ENCODE measurements around the gene UBE4A. TPM values are rescaled to one million over a fixed set of nuclear protein-coding genes. Genes with fewer than 3 reads are reported as not detected.

The UBE4A gene
- total and polyA plus RNA-seq, 10 of the 15 experiments (the other 5 are each of a cell fraction or from before 2014, with no cell fraction given): 6.2 to 39.6 (median 30.3) TPM

DNA sequence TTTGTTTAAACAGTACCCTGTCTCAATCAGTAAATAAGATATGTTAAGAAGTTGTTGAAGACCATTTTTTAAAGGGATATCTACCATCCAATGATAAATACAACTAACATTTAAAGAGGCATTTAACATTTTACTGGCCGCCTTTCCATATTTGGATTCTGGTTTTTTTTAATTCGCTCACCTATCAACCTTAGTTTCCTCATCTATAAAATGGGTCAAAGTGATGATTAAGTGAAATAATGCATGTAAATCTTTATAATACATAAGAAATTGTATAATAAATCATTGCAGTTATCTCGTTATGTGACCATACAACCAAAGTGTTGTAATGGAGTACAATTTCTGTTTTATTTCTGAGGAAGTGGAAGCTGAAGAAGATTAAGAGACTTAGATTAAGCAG is 24.3 kb downstream of the UBE4A start (continued):
- TF ChIP-seq IRF4 (IDR thresholded peaks at IDR 0.05; ENCODE audit: low read depth, low read length): no peak
- TF ChIP-seq SPI1 (IDR thresholded peaks at IDR 0.05; ENCODE audit: borderline replicate concordance, insufficient read depth, low read depth, low read length): no peak
- TF ChIP-seq, protein P1, sequence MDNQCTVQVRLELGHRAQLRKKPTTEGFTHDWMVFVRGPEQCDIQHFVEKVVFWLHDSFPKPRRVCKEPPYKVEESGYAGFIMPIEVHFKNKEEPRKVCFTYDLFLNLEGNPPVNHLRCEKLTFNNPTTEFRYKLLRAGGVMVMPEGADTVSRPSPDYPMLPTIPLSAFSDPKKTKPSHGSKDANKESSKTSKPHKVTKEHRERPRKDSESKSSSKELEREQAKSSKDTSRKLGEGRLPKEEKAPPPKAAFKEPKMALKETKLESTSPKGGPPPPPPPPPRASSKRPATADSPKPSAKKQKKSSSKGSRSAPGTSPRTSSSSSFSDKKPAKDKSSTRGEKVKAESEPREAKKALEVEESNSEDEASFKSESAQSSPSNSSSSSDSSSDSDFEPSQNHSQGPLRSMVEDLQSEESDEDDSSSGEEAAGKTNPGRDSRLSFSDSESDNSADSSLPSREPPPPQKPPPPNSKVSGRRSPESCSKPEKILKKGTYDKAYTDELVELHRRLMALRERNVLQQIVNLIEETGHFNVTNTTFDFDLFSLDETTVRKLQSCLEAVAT (IDR thresholded peaks at IDR 0.05): no peak
- TF ChIP-seq PML (IDR thresholded peaks at IDR 0.05; ENCODE audit: low read length): no peak

DNA sequence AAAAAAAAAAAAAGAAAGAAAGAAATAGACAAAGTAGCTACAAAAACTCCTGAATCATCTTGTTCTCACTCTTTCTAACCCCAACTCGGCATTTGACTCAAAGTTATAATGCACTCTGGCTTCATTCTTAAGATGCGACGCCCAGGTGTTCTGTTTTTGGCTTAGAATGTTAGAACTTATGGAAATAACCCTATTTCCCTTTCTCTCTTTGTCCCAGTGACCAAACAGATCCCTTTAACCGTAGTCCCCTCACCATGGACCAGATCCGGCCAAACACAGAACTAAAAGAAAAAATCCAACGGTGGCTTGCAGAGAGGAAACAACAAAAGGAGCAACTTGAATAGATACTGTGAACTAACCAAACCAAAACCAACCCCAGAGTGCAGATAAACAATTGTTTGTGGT is 36.7 kb downstream of the UBE4A start:
- CTCF ChIA-PET: no interaction called here
- H3K27ac ChIP-seq (ENCODE audit: control insufficient read depth, insufficient read depth): no peak overlapping the region
- no peak for TF ChIP-seq ETV6 (conservative IDR thresholded peaks at IDR 0.05 in 1 of 2, IDR thresholded peaks at IDR 0.05 in 1 of 2; ENCODE audit: borderline replicate concordance in 1 of 2, low read depth in 1 of 2)
- TF ChIP-seq MYC (IDR thresholded peaks at IDR 0.05; ENCODE audit: insufficient read depth, insufficient read length, insufficient replicate concordance, low read length, severe bottlenecking): no peak
- TF ChIP-seq, protein P2, sequence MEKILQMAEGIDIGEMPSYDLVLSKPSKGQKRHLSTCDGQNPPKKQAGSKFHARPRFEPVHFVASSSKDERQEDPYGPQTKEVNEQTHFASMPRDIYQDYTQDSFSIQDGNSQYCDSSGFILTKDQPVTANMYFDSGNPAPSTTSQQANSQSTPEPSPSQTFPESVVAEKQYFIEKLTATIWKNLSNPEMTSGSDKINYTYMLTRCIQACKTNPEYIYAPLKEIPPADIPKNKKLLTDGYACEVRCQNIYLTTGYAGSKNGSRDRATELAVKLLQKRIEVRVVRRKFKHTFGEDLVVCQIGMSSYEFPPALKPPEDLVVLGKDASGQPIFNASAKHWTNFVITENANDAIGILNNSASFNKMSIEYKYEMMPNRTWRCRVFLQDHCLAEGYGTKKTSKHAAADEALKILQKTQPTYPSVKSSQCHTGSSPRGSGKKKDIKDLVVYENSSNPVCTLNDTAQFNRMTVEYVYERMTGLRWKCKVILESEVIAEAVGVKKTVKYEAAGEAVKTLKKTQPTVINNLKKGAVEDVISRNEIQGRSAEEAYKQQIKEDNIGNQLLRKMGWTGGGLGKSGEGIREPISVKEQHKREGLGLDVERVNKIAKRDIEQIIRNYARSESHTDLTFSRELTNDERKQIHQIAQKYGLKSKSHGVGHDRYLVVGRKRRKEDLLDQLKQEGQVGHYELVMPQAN (conservative IDR thresholded peaks at IDR 0.05): no peak
- no peak for TF ChIP-seq NFXL1 (IDR thresholded peaks at IDR 0.05; ENCODE audit: borderline replicate concordance)
- no peak for TF ChIP-seq RCOR1 (conservative IDR thresholded peaks at IDR 0.05; ENCODE audit: low read depth, low read length)
- TF ChIP-seq IKZF1 (conservative IDR thresholded peaks at IDR 0.05): no peak
- no peak for TF ChIP-seq HDAC2 (IDR thresholded peaks at IDR 0.05)
- TF ChIP-seq JUND (IDR thresholded peaks at IDR 0.05; ENCODE audit: low read depth, low read length): no peak
- TF ChIP-seq SIX5 (IDR thresholded peaks at IDR 0.05; ENCODE audit: low read depth, low read length, severe bottlenecking): no peak
- no peak for TF ChIP-seq NBN (IDR thresholded peaks at IDR 0.05)
- TF ChIP-seq, protein P3, sequence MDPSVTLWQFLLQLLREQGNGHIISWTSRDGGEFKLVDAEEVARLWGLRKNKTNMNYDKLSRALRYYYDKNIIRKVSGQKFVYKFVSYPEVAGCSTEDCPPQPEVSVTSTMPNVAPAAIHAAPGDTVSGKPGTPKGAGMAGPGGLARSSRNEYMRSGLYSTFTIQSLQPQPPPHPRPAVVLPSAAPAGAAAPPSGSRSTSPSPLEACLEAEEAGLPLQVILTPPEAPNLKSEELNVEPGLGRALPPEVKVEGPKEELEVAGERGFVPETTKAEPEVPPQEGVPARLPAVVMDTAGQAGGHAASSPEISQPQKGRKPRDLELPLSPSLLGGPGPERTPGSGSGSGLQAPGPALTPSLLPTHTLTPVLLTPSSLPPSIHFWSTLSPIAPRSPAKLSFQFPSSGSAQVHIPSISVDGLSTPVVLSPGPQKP (IDR thresholded peaks at IDR 0.05; ENCODE audit: low read depth, low read length): no peak
- no peak for TF ChIP-seq ATF7 (IDR thresholded peaks at IDR 0.05; ENCODE audit: low read depth)
- no peak for TF ChIP-seq CHD2 (IDR thresholded peaks at IDR 0.05; ENCODE audit: borderline replicate concordance, low read depth, low read length)

More for the DNA sequence above, 36.7 kb downstream of the UBE4A start:
- H3K36me3 ChIP-seq (ENCODE audit: control insufficient read depth in 2 of 2, insufficient read depth in 2 of 2, low read length in 1 of 2): peaks cover 7 to 30% of the 10 kb centered on the region in 2 experiments
- H3K27me3 ChIP-seq (replicated peaks in 1 of 2; ENCODE audit: control insufficient read depth in 2 of 2, insufficient read depth in 2 of 2, low read length in 1 of 2): no peaks in the 10 kb centered on the region
- H3K4me2 ChIP-seq (ENCODE audit: control insufficient read depth, insufficient read depth): no peak overlapping the region
- peaks cover 10% of the 10 kb centered on the region; the same call in 1 of the 2 replicates for H3K4me1 ChIP-seq (ENCODE audit: control insufficient read depth, insufficient read depth, low read length)
- WGBS (ENCODE audit: insufficient coverage, insufficient replicate concordance, low lambda C conversion rate, missing lambda C conversion rate): 56% methylated on average over 6 of the region's 6 CpGs
- in situ Hi-C loops (cut with MboI): loop anchor here (25.0 kb wide), 1 partner anchor 91 kb away; no protein-coding TSS in a partner anchor
- ChIA-PET SMC1A (ENCODE audit: uncharacterized antibody, unreplicated experiment) (no interaction called here), POLR2A (no interaction called here), RAD21 (ENCODE audit: unreplicated experiment) (no interaction called here)
- no TSS peak for BruUV-seq (replicated peaks)
- H3K79me2 ChIP-seq (ENCODE audit: control insufficient read depth, insufficient read depth, low read length): peaks cover 7% of the 10 kb centered on the region
- FAIRE-seq: no peak
- no peak overlapping the region for H2AFZ ChIP-seq (ENCODE audit: control insufficient read depth, low read depth, low read length)
- H3K9ac ChIP-seq (ENCODE audit: control insufficient read depth, insufficient read depth, low read length): no peak overlapping the region
- no peaks in the 10 kb centered on the region for H3K9me3 ChIP-seq (replicated peaks; ENCODE audit: control insufficient read depth, insufficient read depth, low read length)
- H3K4me3 ChIP-seq: no peak overlapping the region
- no peak for ATAC-seq
- no peak for DNase-seq (ENCODE audit: low read depth, low spot score)
- no peaks in the 10 kb centered on the region for H4K20me1 ChIP-seq (ENCODE audit: control insufficient read depth, insufficient read depth)
- intact Hi-C loops (cut with micrococcal nuclease; ENCODE audit: unreplicated experiment): no loop called here
